Neural cell (in vitro differentiated cells): Measurements from ENCODE around the gene ABCG2. TPM values are rescaled to one million over a fixed set of nuclear protein-coding genes. Genes with fewer than 3 reads are reported as not detected.

Experiments used
- H2AFZ ChIP-seq: fragments of 200-600, 300-800 bp; sonication (generic), shearing (Covaris generic); 2 replicates; pipeline ENCODE4 v1.6.0; 2014; ENCODE audit warnings: low read depth, mild to moderate bottlenecking, antibody characterized with exemption, low read length, moderate library complexity
- H3F3A ChIP-seq: fragments of 200-600 bp; shearing (Covaris generic); 2 replicates; pipeline ENCODE4 v1.6.1; 2016; ENCODE audit warnings: mild to moderate bottlenecking, moderate library complexity, mixed read lengths, antibody characterized with exemption, low read length; ENCODE audit not compliant: insufficient read depth, poor library complexity, severe bottlenecking
- H3K27ac ChIP-seq: fragments of 200-600, 300-800 bp; sonication (generic), shearing (Covaris generic); 2 replicates; pipeline ENCODE4 v1.5.1; 2014; ENCODE audit warnings: mild to moderate bottlenecking, low read length, moderate library complexity
- H3K27me3 ChIP-seq: fragments of 300-800, 200-600 bp; sonication (generic), shearing (Covaris generic); 2 replicates; pipeline ENCODE4 v1.6.0; 2014; ENCODE audit warnings: mild to moderate bottlenecking, low read depth, low read length, moderate library complexity; ENCODE audit not compliant: insufficient read depth
- H3K36me3 ChIP-seq: fragments of 300-800, 200-600 bp; sonication (generic), shearing (Covaris generic); 2 replicates; pipeline ENCODE4 v1.5.1; 2014; ENCODE audit warnings: mild to moderate bottlenecking, antibody characterized with exemption, low read length, moderate library complexity; ENCODE audit not compliant: insufficient read depth
- H3K4me2 ChIP-seq: fragments of 300-800, 200-600 bp; sonication (generic), shearing (Covaris generic); 2 replicates; pipeline ENCODE4 v1.6.0; 2014; ENCODE audit warnings: mild to moderate bottlenecking, low read length
- H3K4me3 ChIP-seq: fragments of 300-800, 200-600 bp; sonication (generic), shearing (Covaris generic); 2 replicates; pipeline ENCODE4 v1.5.1; 2014; ENCODE audit warnings: mild to moderate bottlenecking, low read length, moderate library complexity
- H3K79me2 ChIP-seq: fragments of 200-600 bp; shearing (Covaris generic); replicated peaks from 2 replicates; pipeline ENCODE4 v1.6.0; 2014; ENCODE audit warnings: mild to moderate bottlenecking, low read length, moderate library complexity; ENCODE audit not compliant: insufficient read depth
- H3K9ac ChIP-seq: fragments of 300-800, 200-600 bp; sonication (generic), shearing (Covaris generic); 2 replicates; pipeline ENCODE4 v1.6.1; 2016; ENCODE audit warnings: mild to moderate bottlenecking, low read length, mixed read lengths
- H3K9me2 ChIP-seq: fragments of 200-600 bp; shearing (Covaris generic); 2 replicates; pipeline ENCODE4 v1.6.1; 2016; ENCODE audit warnings: mild to moderate bottlenecking, low read length, mixed read lengths; ENCODE audit not compliant: insufficient read depth
- H3K9me3 ChIP-seq: fragments of 200-600, 300-800 bp; sonication (generic), shearing (Covaris generic); 2 replicates; pipeline ENCODE4 v1.6.1; 2016; ENCODE audit warnings: mild to moderate bottlenecking, mixed run types, low read length, moderate library complexity, mixed read lengths
- H4K20me1 ChIP-seq: fragments of 200-600 bp; shearing (Covaris generic); 2 replicates; pipeline ENCODE4 v1.6.1; 2016; ENCODE audit warnings: mild to moderate bottlenecking, mixed run types; ENCODE audit not compliant: insufficient read depth
- CTCF ChIP-seq: fragments of 450-650 bp; IDR thresholded peaks from 2 replicates; pipeline ENCODE4 v1.5.1; 2014; ENCODE audit warnings: antibody characterized with exemption, mild to moderate bottlenecking, moderate library complexity; ENCODE audit not compliant: poor library complexity, severe bottlenecking
- EP300 ChIP-seq: fragments of 450-650 bp; conservative IDR thresholded peaks from 2 replicates; pipeline ENCODE4 v1.6.1; 2014; ENCODE audit warnings: antibody characterized with exemption, mild to moderate bottlenecking, moderate library complexity; ENCODE audit not compliant: poor library complexity, severe bottlenecking
- EZH2 ChIP-seq: fragments of 200-600, 300-800 bp; shearing (Covaris generic), sonication (generic); IDR thresholded peaks from 2 replicates; pipeline ENCODE4 v1.6.1; 2014; ENCODE audit warnings: antibody characterized with exemption, low read length, borderline replicate concordance, mild to moderate bottlenecking; ENCODE audit not compliant: insufficient read depth, poor library complexity, severe bottlenecking
- MXI1 ChIP-seq: fragments of 450-650 bp; conservative IDR thresholded peaks from 2 replicates; pipeline ENCODE4 v1.6.1; 2014; ENCODE audit warnings: antibody characterized with exemption, mild to moderate bottlenecking; ENCODE audit not compliant: poor library complexity, severe bottlenecking
- POLR2AphosphoS5 ChIP-seq: IDR thresholded peaks from 2 replicates; pipeline ENCODE4 v1.6.1; 2012
- RAD21 ChIP-seq: fragments of 450-650 bp; conservative IDR thresholded peaks from 2 replicates; pipeline ENCODE4 v1.6.1; 2014; ENCODE audit warnings: antibody characterized with exemption, mild to moderate bottlenecking, moderate library complexity
- REST ChIP-seq: IDR thresholded peaks from 2 replicates; pipeline ENCODE4 v1.6.1; 2012; ENCODE audit warnings: borderline replicate concordance
- SMC3 ChIP-seq: fragments of 450-650 bp; conservative IDR thresholded peaks from 2 replicates; pipeline ENCODE4 v1.6.1; 2014; ENCODE audit warnings: antibody characterized with exemption, mild to moderate bottlenecking, moderate library complexity; ENCODE audit not compliant: poor library complexity
- TAF1 ChIP-seq: IDR thresholded peaks from 2 replicates; pipeline ENCODE4 v1.6.1; 2012; ENCODE audit warnings: low read depth
- polyA plus RNA-seq: library from polyadenylated mRNA; depleted of rRNA; stranded (reverse); fragments of >200 nt; gene quantifications from 2 replicates; pipeline ENCODE4 v1.2.3, GENCODE V29; 2014

ABCG2 gene
- polyA plus RNA-seq, 1 donor from 2014 or later: not detected

- no peaks in the 10 kb centered on the region for H3K79me2 ChIP-seq
- no peaks in the 10 kb centered on the region for H3K27me3 ChIP-seq
- no peak overlapping the region for H3K9ac ChIP-seq
- no peaks in the 10 kb centered on the region for H3F3A ChIP-seq
- peaks cover 28% of the 10 kb centered on the region for H3K36me3 ChIP-seq
- H3K4me3 ChIP-seq: no peak overlapping the region
- no peaks in the 10 kb centered on the region for H4K20me1 ChIP-seq
- H3K9me3 ChIP-seq: no peaks in the 10 kb centered on the region
- no peak overlapping the region for H3K27ac ChIP-seq
- H3K9me2 ChIP-seq: no peaks in the 10 kb centered on the region
- TF ChIP-seq REST: no peak
- no peak for TF ChIP-seq EZH2
- TF ChIP-seq TAF1: no peak
- no peak for TF ChIP-seq POLR2AphosphoS5
- no peak for TF ChIP-seq EP300
- no peak for TF ChIP-seq RAD21
- TF ChIP-seq SMC3: no peak
- TF ChIP-seq CTCF: no peak
- TF ChIP-seq MXI1: no peak
- no peak overlapping the region for H3K4me2 ChIP-seq
- no peak overlapping the region for H2AFZ ChIP-seq
Measured at GRCh38 chr4:88063634-88064296, 94.7 kb downstream of the ABCG2 start.

GRCh38 chr4:88062843-88063242 lies 95.6 kb downstream of the ABCG2 start:
- Histone ChIP-seq H3K4me2 (no peak overlapping the region), H3K27ac (no peak overlapping the region), H3K27me3 (no peaks in the 10 kb centered on the region), H4K20me1 (no peaks in the 10 kb centered on the region), H3F3A (no peaks in the 10 kb centered on the region), H3K4me3 (no peak overlapping the region), H3K9me3 (no peaks in the 10 kb centered on the region), H2AFZ (no peak overlapping the region), H3K9ac (no peak overlapping the region), H3K9me2 (no peaks in the 10 kb centered on the region), H3K79me2 (no peaks in the 10 kb centered on the region), H3K36me3 (peaks cover 27% of the 10 kb centered on the region)
- no peak for TF ChIP-seq CTCF
- TF ChIP-seq SMC3: no peak
- no peak for TF ChIP-seq EP300
- TF ChIP-seq POLR2AphosphoS5: no peak
- TF ChIP-seq REST: no peak
- no peak for TF ChIP-seq TAF1
